ENCODE results near the gene POM121. TPM values are rescaled to one million over a fixed set of nuclear protein-coding genes. Genes with fewer than 3 reads are reported as not detected.
A peak's percentile ranks its signal among the peaks of the same experiment; 100 is the strongest.
"Not testable (repeated sequence)": the region's sequence is repeated elsewhere in the genome, so short reads cannot be mapped to it uniquely, and the experiment has no call there.

Gene POM121
- total RNA-seq, 8 experiments from 2014 or later: 7.3 to 40.8 (median 13.8) TPM

DNA sequence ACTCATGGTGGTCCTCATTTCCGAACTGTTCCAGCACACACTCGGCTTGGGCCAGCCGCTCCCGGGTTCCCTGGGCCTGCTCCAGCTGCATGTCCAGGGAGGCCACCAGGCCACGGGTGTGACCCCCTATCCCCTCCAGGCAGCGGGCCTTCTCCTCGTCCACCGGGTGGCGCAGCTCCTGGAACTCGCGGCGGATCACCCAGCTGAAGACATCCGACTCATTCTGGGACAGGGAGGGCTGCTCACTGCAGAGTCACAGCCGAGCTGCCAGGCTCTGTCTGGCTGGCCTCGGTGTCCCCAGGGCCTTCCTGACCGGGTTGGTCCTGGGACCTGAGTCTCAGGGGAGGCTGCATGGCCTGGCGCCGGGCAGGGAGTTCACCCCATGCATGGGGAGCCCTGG, 35.1 kb downstream of the POM121 start:
- in situ Hi-C loops (cut with MboI; ENCODE audit: low pct_unique_long_range_greater_than_20kb in 2 of 9, low sequenced_read_pairs in 9 of 9, unreplicated experiment in 9 of 9); H3K4me1 ChIP-seq (replicated peaks in 1 of 2); H3K27ac ChIP-seq; H3K4me3 ChIP-seq: not testable (repeated sequence)
- WGBS, 10 experiments: no CpG with 5 or more reads among the region's 18 CpGs
- ATAC-seq (replicated peaks in 6 of 8): peak; percentile 15 to 77 (median 34)

DNA sequence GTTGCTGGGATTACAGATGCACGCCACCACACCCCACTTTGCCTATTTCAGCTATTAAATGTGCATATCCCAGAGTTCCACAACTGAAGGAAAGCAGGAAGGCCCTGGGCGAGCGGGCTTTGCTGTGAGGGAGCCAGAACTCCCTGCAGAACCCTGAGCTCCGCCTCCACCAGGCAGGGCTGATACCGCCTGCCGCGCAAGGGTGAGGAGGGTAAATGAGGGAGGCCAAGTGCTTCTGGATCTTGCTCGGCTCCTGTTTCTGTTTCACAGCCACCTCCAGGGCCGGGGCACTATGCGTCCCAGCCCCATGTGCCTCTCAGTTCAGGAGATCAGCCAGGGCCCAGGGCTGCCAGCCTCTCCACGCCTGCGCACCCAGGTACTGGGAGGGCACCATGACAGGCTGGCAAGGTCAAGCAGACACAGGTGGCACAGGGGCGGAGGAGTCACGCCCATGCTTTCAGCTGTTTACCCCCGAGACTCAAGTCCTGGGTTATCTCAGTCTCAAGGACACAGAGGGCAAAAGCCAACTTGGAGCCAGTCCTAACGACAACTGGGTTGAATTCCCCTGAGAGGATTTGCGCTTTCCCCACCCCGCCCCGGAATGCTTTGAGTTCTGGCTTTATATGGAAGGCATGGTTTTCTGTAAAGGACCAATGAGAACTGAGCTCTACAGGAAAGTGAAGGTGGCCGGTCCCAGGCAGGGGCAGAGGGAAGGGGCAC, 35.9 kb downstream of the POM121 start:
- ATAC-seq (replicated peaks in 6 of 8): peak in 3 of 8 experiments; percentile 5 to 19 (median 14)
- H3K4me1 ChIP-seq (replicated peaks in 1 of 2); in situ Hi-C loops (cut with MboI; ENCODE audit: low pct_unique_long_range_greater_than_20kb in 2 of 9, low sequenced_read_pairs in 9 of 9, unreplicated experiment in 9 of 9); H3K4me3 ChIP-seq; H3K27ac ChIP-seq: not testable (repeated sequence)
- WGBS, 10 experiments: no CpG with 5 or more reads among the region's 20 CpGs

DNA sequence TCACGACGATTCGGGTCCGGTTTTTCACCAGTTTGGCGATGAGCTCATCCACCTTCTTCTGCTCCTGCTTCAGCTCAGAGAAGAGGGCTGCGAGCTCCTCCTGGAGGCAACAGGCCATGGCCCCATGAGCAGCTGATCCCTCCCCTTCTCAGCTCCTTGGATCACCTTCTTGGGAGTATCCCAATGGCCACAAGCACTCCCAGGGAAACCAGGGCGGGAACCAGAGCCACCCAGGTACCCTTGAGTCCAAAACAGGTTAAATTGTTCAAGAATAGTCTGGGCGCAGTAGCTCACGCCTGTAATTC, 36.4 kb downstream of the POM121 start:
- ATAC-seq (replicated peaks in 6 of 8); H3K4me3 ChIP-seq; H3K27ac ChIP-seq; H3K4me1 ChIP-seq (replicated peaks in 1 of 2); in situ Hi-C loops (cut with MboI; ENCODE audit: low pct_unique_long_range_greater_than_20kb in 2 of 9, low sequenced_read_pairs in 9 of 9, unreplicated experiment in 9 of 9): not testable (repeated sequence)
- no CpG with 5 or more reads among the region's 9 CpGs for WGBS, 10 experiments

DNA sequence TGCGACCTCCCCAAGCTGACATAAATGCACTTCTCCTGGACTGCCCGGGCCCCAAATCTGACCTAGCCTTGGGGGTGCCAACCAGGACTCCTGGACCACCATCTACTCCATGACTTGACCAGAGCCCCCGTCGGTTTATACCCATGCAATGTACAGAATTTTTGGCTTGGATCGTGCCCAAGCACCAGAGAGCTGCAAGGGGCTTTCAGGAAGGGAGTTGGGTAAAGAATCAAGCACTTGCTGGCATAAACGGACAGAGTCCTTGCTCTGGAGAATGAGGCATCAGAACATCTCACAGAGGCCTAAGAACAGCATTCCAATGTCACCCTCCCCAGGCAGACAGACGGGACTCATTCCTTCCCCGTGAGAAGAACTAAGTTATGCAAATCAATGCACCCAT, 38.2 kb downstream of the POM121 start:
- in situ Hi-C loops (cut with MboI; ENCODE audit: low pct_unique_long_range_greater_than_20kb in 2 of 9, low sequenced_read_pairs in 9 of 9, unreplicated experiment in 9 of 9): not testable (repeated sequence)

DNA sequence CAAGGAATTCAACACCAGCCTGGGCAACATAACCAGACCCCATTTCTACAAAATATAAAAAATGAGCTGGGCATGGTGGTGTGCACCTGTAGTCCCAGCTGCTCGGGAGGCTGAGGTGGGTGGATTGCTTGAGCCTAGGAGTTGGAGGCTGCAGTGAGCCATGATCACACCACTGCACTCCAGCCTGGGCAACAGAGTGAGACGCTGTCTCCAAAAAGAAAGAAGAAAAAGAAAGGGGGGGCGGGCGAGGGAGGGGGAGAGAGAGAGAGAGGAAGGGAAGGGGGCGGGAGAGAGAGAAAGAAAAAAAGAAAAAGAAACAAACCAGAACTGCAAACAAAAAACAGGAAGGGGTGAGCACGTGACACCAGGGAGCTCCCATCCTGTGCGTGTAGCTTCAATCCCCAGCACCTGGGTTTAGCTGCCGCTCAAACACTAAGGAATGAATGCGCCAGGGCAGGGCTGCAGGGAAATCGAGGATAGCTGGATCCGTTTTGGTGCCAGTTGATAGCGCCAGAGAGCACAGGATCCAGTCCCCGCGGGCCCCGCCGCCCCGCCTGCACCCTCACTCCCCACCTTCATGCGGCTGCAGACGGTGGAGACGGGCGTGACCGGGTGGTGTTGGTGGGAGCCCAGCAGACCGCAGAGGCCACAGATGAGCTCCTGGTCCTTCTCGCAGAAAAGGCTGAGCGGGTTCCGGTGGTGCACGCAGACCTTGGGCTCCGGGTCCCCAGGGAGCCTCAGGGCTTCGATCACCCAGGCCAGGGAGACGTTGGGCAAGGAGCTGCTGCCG, 40.5 kb downstream of the POM121 start:
- H3K4me1 ChIP-seq (replicated peaks in 1 of 2); in situ Hi-C loops (cut with MboI; ENCODE audit: low pct_unique_long_range_greater_than_20kb in 2 of 9, low sequenced_read_pairs in 9 of 9, unreplicated experiment in 9 of 9); H3K27ac ChIP-seq; H3K4me3 ChIP-seq: not testable (repeated sequence)
- WGBS, 10 experiments: no CpG with 5 or more reads among the region's 31 CpGs
- peak in 4 of 8 experiments; percentile 7 to 78 (median 66) for ATAC-seq (replicated peaks in 6 of 8)

More for the DNA sequence above, 38.2 kb downstream of the POM121 start:
- not testable (repeated sequence) for H3K27ac ChIP-seq; H3K4me3 ChIP-seq; ATAC-seq (replicated peaks in 6 of 8); H3K4me1 ChIP-seq (replicated peaks in 1 of 2)
- no CpG with 5 or more reads among the region's 8 CpGs for WGBS, 10 experiments

DNA sequence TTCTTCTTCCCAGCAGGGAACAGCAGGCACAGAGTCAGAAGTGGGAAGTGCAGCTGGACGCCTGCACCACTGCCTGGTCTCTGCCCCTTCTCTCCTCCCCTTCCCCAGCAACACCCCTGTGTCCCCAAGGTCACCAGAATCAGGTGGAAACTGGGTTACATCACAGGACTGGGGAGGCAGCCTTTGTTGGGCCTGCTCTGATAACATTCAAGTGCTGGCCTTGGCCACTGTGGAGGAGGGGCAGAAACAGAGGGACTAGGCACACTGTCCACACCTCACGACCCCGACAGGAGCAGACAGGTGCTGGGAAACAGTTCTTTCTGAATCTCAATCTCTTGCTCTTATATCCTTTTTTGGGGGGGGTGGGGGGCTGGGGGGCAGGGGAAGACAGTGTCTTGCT, 42.0 kb downstream of the POM121 start:
- H3K27ac ChIP-seq; H3K4me3 ChIP-seq; H3K4me1 ChIP-seq (replicated peaks in 1 of 2); in situ Hi-C loops (cut with MboI; ENCODE audit: low pct_unique_long_range_greater_than_20kb in 2 of 9, low sequenced_read_pairs in 9 of 9, unreplicated experiment in 9 of 9): not testable (repeated sequence)
- no CpG with 5 or more reads among the region's 3 CpGs for WGBS, 10 experiments
- ATAC-seq (replicated peaks in 6 of 8): peak in 4 of 8 experiments; percentile 16 to 45 (median 28)

DNA sequence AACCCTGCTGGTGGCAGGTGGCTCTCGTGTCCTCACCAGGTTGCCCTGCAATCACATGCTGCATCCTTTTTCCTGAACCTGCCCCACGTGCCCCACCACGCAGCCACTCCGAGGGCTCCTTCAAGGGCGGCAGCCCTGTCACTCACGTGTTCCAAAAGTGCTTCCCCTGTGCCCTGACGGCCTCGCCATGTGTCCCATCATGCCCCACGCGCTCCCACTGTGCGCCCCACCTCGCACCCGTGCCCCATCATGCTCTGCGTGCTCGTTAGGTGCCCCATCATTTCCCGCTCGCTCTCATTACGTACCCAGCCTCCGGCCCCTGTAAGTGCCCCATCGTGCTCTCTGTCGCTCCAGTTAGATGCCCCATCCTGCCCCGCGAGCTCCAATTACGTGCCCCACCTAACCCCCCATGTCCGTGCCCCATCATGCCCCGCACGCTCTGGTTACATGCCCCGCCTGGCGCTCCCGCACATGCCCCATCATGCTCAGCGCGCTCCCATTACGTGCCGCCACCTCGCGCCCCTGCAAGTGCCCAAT, 44.2 kb downstream of the POM121 start, which contains the start of gene TRIM74:
Gene TRIM74 (minus strand): TSS at position 487 of the 537 bp plus-strand sequence. CDS start 3,309 bp downstream, outside the sequence.
- peak in 2 of 8 experiments; percentile 11 to 18 for ATAC-seq (replicated peaks in 6 of 8)
- H3K27ac ChIP-seq; H3K4me1 ChIP-seq (replicated peaks in 1 of 2); H3K4me3 ChIP-seq; in situ Hi-C loops (cut with MboI; ENCODE audit: low pct_unique_long_range_greater_than_20kb in 2 of 9, low sequenced_read_pairs in 9 of 9, unreplicated experiment in 9 of 9): not testable (repeated sequence)
- WGBS, 10 experiments: no CpG with 5 or more reads among the region's 36 CpGs

DNA sequence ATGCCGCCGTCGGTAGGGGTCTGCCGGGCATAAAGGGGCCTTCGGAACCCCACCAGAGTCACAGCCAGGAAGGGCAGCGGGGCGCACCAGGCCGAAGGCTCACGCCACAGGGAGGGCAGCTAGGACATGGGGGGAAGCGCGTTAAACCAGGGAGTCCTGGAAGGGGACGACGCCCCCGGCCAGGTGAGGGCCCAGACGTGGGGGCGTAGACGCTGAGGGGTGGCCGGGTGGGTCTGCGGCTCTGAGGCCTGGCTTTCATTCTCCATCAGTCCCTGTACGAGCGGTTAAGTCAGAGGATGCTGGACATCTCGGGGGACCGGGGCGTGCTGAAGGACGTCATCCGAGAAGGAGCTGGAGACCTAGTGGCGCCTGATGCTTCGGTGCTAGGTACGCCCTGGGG, 44.8 kb downstream of the POM121 start:
- ATAC-seq (replicated peaks in 6 of 8); H3K4me1 ChIP-seq (replicated peaks in 1 of 2); in situ Hi-C loops (cut with MboI; ENCODE audit: low pct_unique_long_range_greater_than_20kb in 2 of 9, low sequenced_read_pairs in 9 of 9, unreplicated experiment in 9 of 9); H3K27ac ChIP-seq; H3K4me3 ChIP-seq: not testable (repeated sequence)
- no CpG with 5 or more reads among the region's 29 CpGs for WGBS, 10 experiments

DNA sequence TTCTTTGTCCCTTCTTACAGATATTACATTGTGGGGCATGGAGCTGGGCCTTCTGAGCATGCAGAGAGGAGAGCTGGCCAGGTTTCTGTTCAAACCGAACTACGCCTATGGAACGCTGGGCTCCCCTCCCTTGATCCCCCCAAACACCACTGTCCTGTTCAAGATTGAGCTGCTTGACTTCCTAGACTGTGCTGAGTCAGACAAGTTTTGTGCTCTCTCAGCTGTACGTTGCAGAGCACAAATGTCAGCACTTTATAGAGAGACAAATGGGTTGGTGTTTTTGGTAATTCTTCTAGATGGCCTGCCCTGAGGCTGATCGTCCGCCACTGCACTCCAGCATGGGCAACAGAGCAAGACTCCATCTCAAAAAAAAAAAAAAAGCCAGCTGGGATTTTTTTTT, 46.6 kb downstream of the POM121 start:
- H3K4me1 ChIP-seq (replicated peaks in 1 of 2); H3K4me3 ChIP-seq; H3K27ac ChIP-seq; in situ Hi-C loops (cut with MboI; ENCODE audit: low pct_unique_long_range_greater_than_20kb in 2 of 9, low sequenced_read_pairs in 9 of 9, unreplicated experiment in 9 of 9): not testable (repeated sequence)
- no CpG with 5 or more reads among the region's 6 CpGs for WGBS, 10 experiments
- ATAC-seq (replicated peaks in 6 of 8): peak in 2 of 8 experiments; percentile 9 to 12

DNA sequence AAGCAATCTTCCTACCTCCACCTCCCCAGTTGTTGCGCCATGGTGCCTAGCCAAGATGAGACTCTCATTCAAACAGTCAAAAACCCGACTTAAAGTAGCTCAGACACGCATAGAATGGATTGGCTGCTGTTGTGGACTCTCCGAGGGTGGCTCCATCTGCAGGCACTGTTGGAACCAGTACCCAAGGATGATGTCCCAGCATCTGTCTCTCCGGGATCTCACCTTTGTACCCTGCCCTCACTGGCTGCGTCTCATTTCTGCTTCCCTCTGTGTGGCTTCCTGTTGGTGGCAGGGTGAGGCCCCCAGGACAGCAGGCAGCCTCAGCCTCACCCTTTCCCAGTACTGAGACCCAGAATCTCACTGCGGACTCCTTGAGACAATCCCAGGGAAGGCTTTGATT, 49.9 kb downstream of the POM121 start:
- in situ Hi-C loops (cut with MboI; ENCODE audit: low pct_unique_long_range_greater_than_20kb in 2 of 9, low sequenced_read_pairs in 9 of 9, unreplicated experiment in 9 of 9); ATAC-seq (replicated peaks in 6 of 8); H3K27ac ChIP-seq; H3K4me1 ChIP-seq (replicated peaks in 1 of 2); H3K4me3 ChIP-seq: not testable (repeated sequence)
- no CpG with 5 or more reads among the region's 7 CpGs for WGBS, 10 experiments

DNA sequence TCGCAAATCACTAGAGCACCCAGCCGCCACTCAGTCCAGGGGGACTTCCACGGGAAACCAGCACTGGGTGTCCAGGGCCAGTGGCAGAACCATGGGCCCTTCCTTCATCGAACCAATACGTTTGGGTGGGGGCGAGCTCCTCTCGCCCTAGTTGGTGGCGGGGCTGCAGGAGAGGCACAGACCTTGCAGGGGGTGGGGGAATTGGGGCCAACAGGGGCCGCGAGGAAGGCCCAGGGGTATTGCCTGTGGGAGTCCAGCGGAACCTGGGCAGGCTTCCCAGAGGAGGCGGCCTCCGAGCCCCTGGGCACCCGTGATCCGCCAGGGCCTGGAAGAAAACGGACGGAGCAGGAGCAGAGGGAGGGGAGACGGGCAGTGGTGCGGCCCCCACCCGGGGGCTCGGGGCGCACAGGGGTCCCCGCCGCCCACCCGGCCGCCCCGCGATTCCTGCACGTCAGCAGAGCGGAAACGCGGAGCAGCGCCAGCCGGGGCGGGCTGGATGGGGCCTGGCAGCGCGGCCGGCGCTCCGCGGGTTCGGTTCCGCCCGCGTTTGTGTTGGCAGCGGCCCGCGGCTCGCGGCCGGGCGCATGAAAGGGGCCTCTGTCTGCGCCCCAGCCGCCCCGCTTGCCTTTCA, 50.9 kb downstream of the POM121 start:
- ATAC-seq (replicated peaks in 6 of 8): peak in 2 of 8 experiments; percentile 21 to 28
- H3K27ac ChIP-seq; H3K4me1 ChIP-seq (replicated peaks in 1 of 2); H3K4me3 ChIP-seq; in situ Hi-C loops (cut with MboI; ENCODE audit: low pct_unique_long_range_greater_than_20kb in 2 of 9, low sequenced_read_pairs in 9 of 9, unreplicated experiment in 9 of 9): not testable (repeated sequence)
- WGBS, 10 experiments: no CpG with 5 or more reads among the region's 55 CpGs

DNA sequence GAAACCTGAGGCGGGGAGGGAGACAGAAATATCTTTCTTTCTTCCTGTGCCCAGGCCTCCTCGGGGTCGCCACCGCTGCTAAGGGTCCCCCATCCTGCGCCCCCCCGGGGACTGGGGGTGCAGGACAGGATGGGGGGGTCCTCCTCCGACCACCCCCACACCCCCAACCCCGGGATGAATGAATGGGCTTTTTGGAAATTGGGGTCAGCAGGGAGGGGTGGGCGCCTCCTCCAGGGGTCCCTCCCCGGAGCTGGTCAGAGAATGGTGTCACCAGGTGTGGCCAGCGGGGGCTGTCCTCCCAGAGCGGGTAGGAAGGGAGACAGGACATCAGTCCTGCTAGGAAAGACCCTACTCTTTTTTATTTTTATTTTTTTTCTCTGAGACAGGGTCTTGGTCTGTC, 51.5 kb downstream of the POM121 start:
- ATAC-seq (replicated peaks in 6 of 8); in situ Hi-C loops (cut with MboI; ENCODE audit: low pct_unique_long_range_greater_than_20kb in 2 of 9, low sequenced_read_pairs in 9 of 9, unreplicated experiment in 9 of 9); H3K4me3 ChIP-seq; H3K4me1 ChIP-seq (replicated peaks in 1 of 2); H3K27ac ChIP-seq: not testable (repeated sequence)
- WGBS, 10 experiments: no CpG with 5 or more reads among the region's 12 CpGs

DNA sequence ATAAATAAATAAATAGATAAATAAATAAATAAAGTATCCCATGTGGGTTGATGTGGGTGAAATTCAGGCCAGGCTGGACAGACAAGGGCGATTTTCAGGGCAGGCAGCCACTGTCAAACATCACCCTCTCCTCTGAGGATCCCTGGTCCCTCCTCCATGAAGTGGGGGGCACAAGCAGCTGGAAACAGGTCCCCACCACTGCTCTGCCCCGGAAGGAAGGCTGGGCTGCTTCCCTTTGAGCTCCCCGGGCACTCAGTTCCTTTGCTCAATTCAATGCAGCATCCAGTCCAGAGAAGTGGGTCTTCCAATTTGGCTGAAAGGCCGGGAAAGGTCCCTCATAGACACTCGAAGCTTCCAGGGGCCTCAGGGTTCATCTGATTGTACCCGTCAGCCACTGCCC, 55.5 kb downstream of the POM121 start:
- ATAC-seq (replicated peaks in 6 of 8); H3K27ac ChIP-seq; in situ Hi-C loops (cut with MboI; ENCODE audit: low pct_unique_long_range_greater_than_20kb in 2 of 9, low sequenced_read_pairs in 9 of 9, unreplicated experiment in 9 of 9); H3K4me3 ChIP-seq; H3K4me1 ChIP-seq (replicated peaks in 1 of 2): not testable (repeated sequence)
- no CpG with 5 or more reads among the region's 6 CpGs for WGBS, 10 experiments

Data from motor neuron (in vitro differentiated cells).